Measurements from ENCODE around the gene CUL9.
"Not testable (repeated sequence)": the region's sequence is repeated elsewhere in the genome, so short reads cannot be mapped to it uniquely, and the experiment has no call there.

Gene CUL9

GRCh38 chr6:43181942-43182860 lies at the start of gene CUL9:
Gene CUL9, plus strand, starts transcription at chr6:43182196. Its CDS starts 2,115 bp downstream, at chr6:43184311.
- Histone ChIP-seq H3K36me3 (ENCODE audit: control insufficient read depth, insufficient read depth, low read length) (peaks cover 8% of the 10 kb centered on the region), H3K27me3 (ENCODE audit: control insufficient read depth, insufficient read depth, low read length) (no peaks in the 10 kb centered on the region), H3K4me1 (ENCODE audit: control insufficient read depth, insufficient read depth, low read length) (peaks cover 10% of the 10 kb centered on the region), H3K4me3 (ENCODE audit: low read length) (peak within 1 kb of the TSS; percentile 60), H3K9ac (ENCODE audit: low read length) (peak within 1 kb of the TSS; percentile 69), H3K9me3 (ENCODE audit: control insufficient read depth, low read length) (no peaks in the 10 kb centered on the region)

DNA sequence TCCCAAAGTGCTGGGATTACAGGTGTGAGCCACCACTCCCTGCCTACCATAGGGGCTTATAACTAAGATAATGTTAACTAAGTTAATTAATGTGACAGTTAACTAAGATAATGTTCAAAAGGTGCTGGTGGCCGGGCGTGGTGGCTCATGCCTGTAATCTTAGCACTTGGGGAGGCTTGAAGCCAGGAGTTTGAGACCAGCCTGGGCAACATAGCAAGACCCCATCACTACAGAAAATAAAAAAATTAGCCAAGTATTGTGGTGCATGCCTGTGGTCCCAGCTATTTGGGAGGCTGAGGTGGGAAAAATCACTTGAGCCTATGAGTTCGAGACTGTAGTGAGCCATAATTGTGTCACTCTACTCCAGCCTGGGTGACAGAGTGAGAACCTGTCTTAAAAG lies 43.7 kb upstream of the CUL9 start:
- Histone ChIP-seq H3K4me1 (ENCODE audit: control insufficient read depth, insufficient read depth, low read length) (peaks cover 4% of the 10 kb centered on the region), H3K27me3 (ENCODE audit: control insufficient read depth, insufficient read depth, low read length) (no peaks in the 10 kb centered on the region), H3K36me3 (ENCODE audit: control insufficient read depth, insufficient read depth, low read length) (no peaks in the 10 kb centered on the region), H3K9ac (ENCODE audit: low read length) (no peak overlapping the region), H3K9me3 (ENCODE audit: control insufficient read depth, low read length) (no peaks in the 10 kb centered on the region), H3K4me3 (ENCODE audit: low read length) (no peak overlapping the region)

DNA sequence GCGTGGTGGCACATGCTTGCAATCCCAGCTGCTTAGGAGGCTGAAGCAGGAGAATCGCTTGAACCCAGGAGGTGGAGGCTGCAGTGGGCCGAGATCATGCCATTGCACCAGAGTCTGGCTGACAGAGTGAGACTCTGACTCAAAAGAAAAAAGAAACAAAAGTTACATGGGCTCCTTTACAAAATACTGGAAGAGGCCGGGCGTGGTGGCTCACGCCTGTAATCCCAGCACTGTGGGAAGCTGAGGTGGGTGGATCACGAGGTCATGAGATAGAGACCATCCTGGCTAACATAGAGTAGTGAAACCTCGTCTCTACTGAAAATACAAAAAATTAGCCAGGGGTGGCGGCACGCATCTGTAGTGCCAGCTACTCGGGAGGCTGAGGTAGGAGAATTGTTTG lies 42.0 kb upstream of the CUL9 start:
- H3K27me3 ChIP-seq (ENCODE audit: control insufficient read depth, insufficient read depth, low read length); H3K4me3 ChIP-seq (ENCODE audit: low read length); H3K4me1 ChIP-seq (ENCODE audit: control insufficient read depth, insufficient read depth, low read length); H3K9me3 ChIP-seq (ENCODE audit: control insufficient read depth, low read length); H3K36me3 ChIP-seq (ENCODE audit: control insufficient read depth, insufficient read depth, low read length); H3K9ac ChIP-seq (ENCODE audit: low read length): not testable (repeated sequence)

DNA sequence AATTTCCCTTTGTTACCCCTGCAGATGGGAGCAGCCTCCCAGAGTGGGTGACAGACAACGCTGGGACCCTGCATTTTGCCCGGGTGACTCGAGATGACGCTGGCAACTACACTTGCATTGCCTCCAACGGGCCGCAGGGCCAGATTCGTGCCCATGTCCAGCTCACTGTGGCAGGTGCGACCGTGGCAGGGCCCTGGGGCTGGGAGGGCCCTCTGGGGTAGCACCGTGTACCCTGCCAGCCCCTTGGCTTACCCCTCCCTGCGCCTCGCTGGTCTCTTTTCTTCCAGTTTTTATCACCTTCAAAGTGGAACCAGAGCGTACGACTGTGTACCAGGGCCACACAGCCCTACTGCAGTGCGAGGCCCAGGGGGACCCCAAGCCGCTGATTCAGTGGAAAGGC lies 40.4 kb upstream of the CUL9 start:
- peaks cover 9% of the 10 kb centered on the region for H3K4me1 ChIP-seq (ENCODE audit: control insufficient read depth, insufficient read depth, low read length)
- no peaks in the 10 kb centered on the region for H3K27me3 ChIP-seq (ENCODE audit: control insufficient read depth, insufficient read depth, low read length)
- H3K36me3 ChIP-seq (ENCODE audit: control insufficient read depth, insufficient read depth, low read length) = no peaks in the 10 kb centered on the region
- no peak overlapping the region for H3K4me3 ChIP-seq (ENCODE audit: low read length)
- no peaks in the 10 kb centered on the region for H3K9me3 ChIP-seq (ENCODE audit: control insufficient read depth, low read length)
- H3K9ac ChIP-seq (ENCODE audit: low read length) = no peak overlapping the region

DNA sequence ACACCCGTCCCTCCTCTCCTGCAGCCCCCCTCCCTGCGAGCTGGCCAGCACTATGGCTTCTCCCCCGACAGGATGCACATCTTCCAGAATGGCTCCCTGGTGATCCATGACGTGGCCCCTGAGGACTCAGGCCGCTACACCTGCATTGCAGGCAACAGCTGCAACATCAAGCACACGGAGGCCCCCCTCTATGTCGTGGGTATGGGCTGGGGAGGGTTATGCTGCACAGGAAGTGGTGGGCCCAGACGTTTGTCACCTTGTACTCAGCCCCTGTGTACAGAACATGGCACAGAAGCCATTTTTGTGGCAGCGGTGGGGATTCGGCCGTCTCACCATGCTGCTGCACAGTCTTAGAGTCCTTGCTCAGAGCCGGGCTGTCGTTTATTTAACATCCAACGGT lies 39.9 kb upstream of the CUL9 start:
- peaks cover 9% of the 10 kb centered on the region for H3K4me1 ChIP-seq (ENCODE audit: control insufficient read depth, insufficient read depth, low read length)
- H3K4me3 ChIP-seq (ENCODE audit: low read length) = no peak overlapping the region
- no peak overlapping the region for H3K9ac ChIP-seq (ENCODE audit: low read length)
- H3K27me3 ChIP-seq (ENCODE audit: control insufficient read depth, insufficient read depth, low read length) = no peaks in the 10 kb centered on the region
- H3K9me3 ChIP-seq (ENCODE audit: control insufficient read depth, low read length) = no peaks in the 10 kb centered on the region
- no peaks in the 10 kb centered on the region for H3K36me3 ChIP-seq (ENCODE audit: control insufficient read depth, insufficient read depth, low read length)

DNA sequence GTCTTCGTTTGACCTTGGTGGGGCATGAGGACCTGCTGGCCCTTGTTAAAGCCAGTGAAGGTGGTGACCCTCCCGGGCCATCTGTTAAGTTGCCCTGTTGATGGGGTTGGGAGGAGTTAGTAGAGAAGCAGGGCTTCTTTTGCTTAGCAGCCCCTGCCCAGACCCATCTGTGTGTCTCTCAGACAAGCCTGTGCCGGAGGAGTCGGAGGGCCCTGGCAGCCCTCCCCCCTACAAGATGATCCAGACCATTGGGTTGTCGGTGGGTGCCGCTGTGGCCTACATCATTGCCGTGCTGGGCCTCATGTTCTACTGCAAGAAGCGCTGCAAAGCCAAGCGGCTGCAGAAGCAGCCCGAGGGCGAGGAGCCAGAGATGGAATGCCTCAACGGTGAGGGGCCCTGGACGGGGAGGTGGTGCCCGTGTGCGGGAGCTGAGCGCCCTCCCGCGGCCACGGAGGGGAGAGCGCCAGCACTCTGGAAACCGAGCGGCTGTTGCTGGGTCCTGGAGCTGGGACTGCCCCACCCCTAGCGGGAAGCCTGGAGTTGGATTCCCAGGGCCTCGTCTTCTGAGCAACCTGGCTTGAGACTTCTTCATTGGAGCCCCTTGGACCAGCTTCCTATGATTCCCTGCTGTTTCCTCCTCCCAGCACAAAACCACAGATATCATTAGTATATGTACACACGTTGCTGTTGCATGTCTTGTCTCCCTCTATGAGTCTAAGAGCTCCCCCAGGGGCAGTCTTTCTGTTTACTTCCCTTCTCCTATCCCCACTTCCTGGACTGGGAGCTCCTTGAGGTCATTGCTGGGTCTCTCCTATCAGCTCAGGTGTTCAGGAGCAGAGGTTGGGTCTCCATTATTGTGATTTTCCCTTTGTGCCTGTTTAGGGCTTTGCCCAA lies 38.5 kb upstream of the CUL9 start:
- Histone ChIP-seq H3K4me1 (ENCODE audit: control insufficient read depth, insufficient read depth, low read length) (peaks cover 9% of the 10 kb centered on the region), H3K9ac (ENCODE audit: low read length) (no peak overlapping the region), H3K4me3 (ENCODE audit: low read length) (no peak overlapping the region), H3K9me3 (ENCODE audit: control insufficient read depth, low read length) (no peaks in the 10 kb centered on the region), H3K27me3 (ENCODE audit: control insufficient read depth, insufficient read depth, low read length) (no peaks in the 10 kb centered on the region), H3K36me3 (ENCODE audit: control insufficient read depth, insufficient read depth, low read length) (no peaks in the 10 kb centered on the region)

DNA sequence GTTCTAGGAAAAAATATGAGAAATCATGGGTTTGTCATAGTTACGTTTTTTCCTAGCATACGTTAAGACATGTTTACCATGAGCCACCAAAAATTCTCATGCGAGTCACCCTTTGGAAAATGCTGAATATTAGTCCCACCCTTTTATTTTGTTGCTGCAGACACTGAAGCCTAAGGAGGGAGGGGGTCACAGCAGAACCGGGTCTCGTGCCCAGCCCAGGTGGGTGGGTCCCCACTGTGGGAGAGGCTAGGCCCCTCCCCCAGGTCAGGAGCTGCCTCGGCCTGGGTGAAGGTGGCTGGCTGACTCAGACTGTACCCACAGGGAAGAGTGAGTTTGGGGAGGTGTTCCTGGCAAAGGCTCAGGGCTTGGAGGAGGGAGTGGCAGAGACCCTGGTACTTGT lies 37.1 kb upstream of the CUL9 start:
- H3K4me1 ChIP-seq (ENCODE audit: control insufficient read depth, insufficient read depth, low read length) = peaks cover 9% of the 10 kb centered on the region

DNA sequence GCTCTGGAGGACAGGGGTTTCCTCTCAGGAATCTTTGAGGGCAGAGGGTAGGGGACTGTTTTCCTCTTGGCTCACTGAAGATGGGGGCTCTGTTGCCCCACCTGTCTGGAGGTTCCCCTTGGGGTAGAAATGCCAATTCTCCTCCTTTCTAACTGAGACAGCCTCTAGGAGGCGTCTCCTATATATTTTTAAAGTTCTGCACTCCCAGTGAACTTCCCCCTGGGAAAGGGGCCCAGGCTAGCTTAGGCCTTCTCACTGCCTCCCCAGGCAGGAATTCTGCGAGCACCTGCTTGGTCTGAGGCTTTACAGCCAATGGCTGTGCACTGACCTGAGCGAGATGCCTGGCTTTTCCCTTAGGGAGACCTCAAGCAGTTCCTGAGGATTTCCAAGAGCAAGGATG lies 35.7 kb upstream of the CUL9 start:
- Histone ChIP-seq H3K4me3 (ENCODE audit: low read length) (no peak overlapping the region), H3K9me3 (ENCODE audit: control insufficient read depth, low read length) (no peaks in the 10 kb centered on the region), H3K9ac (ENCODE audit: low read length) (no peak overlapping the region), H3K27me3 (ENCODE audit: control insufficient read depth, insufficient read depth, low read length) (no peaks in the 10 kb centered on the region), H3K4me1 (ENCODE audit: control insufficient read depth, insufficient read depth, low read length) (peaks cover 16% of the 10 kb centered on the region), H3K36me3 (ENCODE audit: control insufficient read depth, insufficient read depth, low read length) (no peaks in the 10 kb centered on the region)

More for the DNA sequence above, 37.1 kb upstream of the CUL9 start:
- no peak overlapping the region for H3K9ac ChIP-seq (ENCODE audit: low read length)
- no peaks in the 10 kb centered on the region for H3K9me3 ChIP-seq (ENCODE audit: control insufficient read depth, low read length)
- no peak overlapping the region for H3K4me3 ChIP-seq (ENCODE audit: low read length)
- no peaks in the 10 kb centered on the region for H3K27me3 ChIP-seq (ENCODE audit: control insufficient read depth, insufficient read depth, low read length)
- no peaks in the 10 kb centered on the region for H3K36me3 ChIP-seq (ENCODE audit: control insufficient read depth, insufficient read depth, low read length)

GRCh38 chr6:43146709-43147688 lies 35.0 kb upstream of the CUL9 start:
- H3K4me1 ChIP-seq (ENCODE audit: control insufficient read depth, insufficient read depth, low read length) = peaks cover 16% of the 10 kb centered on the region
- H3K36me3 ChIP-seq (ENCODE audit: control insufficient read depth, insufficient read depth, low read length) = no peaks in the 10 kb centered on the region
- H3K27me3 ChIP-seq (ENCODE audit: control insufficient read depth, insufficient read depth, low read length) = no peaks in the 10 kb centered on the region
- H3K4me3 ChIP-seq (ENCODE audit: low read length) = no peak overlapping the region
- H3K9ac ChIP-seq (ENCODE audit: low read length) = no peak overlapping the region
- H3K9me3 ChIP-seq (ENCODE audit: control insufficient read depth, low read length) = no peaks in the 10 kb centered on the region

GRCh38 chr6:43147691-43148477 lies 34.1 kb upstream of the CUL9 start:
- Histone ChIP-seq H3K4me3 (ENCODE audit: low read length) (no peak overlapping the region), H3K36me3 (ENCODE audit: control insufficient read depth, insufficient read depth, low read length) (no peaks in the 10 kb centered on the region), H3K9me3 (ENCODE audit: control insufficient read depth, low read length) (no peaks in the 10 kb centered on the region), H3K27me3 (ENCODE audit: control insufficient read depth, insufficient read depth, low read length) (no peaks in the 10 kb centered on the region), H3K9ac (ENCODE audit: low read length) (no peak overlapping the region), H3K4me1 (ENCODE audit: control insufficient read depth, insufficient read depth, low read length) (peaks cover 16% of the 10 kb centered on the region)

- Histone ChIP-seq H3K9ac (ENCODE audit: low read length) (no peak overlapping the region), H3K4me3 (ENCODE audit: low read length) (no peak overlapping the region)
Measured at GRCh38 chr6:43149265-43149664, 32.7 kb upstream of the CUL9 start.

More at GRCh38 chr6:43149265-43149664, 32.7 kb upstream of the CUL9 start:
- H3K4me1 ChIP-seq (ENCODE audit: control insufficient read depth, insufficient read depth, low read length) = peaks cover 7% of the 10 kb centered on the region
- H3K36me3 ChIP-seq (ENCODE audit: control insufficient read depth, insufficient read depth, low read length) = no peaks in the 10 kb centered on the region
- H3K27me3 ChIP-seq (ENCODE audit: control insufficient read depth, insufficient read depth, low read length) = no peaks in the 10 kb centered on the region
- no peaks in the 10 kb centered on the region for H3K9me3 ChIP-seq (ENCODE audit: control insufficient read depth, low read length)
